Measurements from ENCODE around the gene KIRREL2.

DNA sequence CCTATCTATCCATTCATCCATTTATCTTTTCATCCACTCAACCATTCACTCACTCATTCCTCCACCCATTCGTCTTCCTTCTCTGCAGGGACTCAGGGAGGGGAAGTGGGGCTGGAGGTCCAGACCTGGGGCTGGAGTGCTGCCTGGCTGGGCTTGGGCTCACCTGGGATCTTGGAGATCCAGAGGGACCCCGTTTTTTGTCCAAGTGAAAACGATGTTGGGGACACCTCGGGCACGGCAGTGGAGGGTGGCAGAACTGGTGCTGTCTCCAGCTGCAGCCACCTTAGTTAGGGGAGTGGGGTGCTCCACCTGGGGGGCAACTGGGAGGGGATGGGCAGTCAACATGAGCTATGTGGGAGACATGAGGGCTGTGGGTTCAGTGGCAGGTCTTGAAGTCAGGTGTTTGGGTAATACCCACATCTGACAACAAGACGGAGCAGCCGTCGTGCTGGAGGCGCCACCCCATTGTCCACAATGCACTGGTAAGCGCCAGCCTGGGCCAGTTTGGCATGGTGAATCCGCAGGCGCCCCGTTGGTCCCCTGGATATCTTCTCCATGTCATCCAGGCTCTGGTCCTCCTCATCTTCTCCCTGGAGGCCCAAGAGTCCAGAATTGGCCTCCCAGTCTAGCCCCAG, 14.6 kb upstream of the KIRREL2 start:
- no peak for TF ChIP-seq EZH2 (IDR thresholded peaks at IDR 0.05; ENCODE audit: low read length, unreplicated experiment)
- TF ChIP-seq, protein P1, sequence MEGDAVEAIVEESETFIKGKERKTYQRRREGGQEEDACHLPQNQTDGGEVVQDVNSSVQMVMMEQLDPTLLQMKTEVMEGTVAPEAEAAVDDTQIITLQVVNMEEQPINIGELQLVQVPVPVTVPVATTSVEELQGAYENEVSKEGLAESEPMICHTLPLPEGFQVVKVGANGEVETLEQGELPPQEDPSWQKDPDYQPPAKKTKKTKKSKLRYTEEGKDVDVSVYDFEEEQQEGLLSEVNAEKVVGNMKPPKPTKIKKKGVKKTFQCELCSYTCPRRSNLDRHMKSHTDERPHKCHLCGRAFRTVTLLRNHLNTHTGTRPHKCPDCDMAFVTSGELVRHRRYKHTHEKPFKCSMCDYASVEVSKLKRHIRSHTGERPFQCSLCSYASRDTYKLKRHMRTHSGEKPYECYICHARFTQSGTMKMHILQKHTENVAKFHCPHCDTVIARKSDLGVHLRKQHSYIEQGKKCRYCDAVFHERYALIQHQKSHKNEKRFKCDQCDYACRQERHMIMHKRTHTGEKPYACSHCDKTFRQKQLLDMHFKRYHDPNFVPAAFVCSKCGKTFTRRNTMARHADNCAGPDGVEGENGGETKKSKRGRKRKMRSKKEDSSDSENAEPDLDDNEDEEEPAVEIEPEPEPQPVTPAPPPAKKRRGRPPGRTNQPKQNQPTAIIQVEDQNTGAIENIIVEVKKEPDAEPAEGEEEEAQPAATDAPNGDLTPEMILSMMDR (conservative IDR thresholded peaks at IDR 0.05; ENCODE audit: low read depth, low read length), result no peak
- TF ChIP-seq EZH2phosphoT487 (IDR thresholded peaks at IDR 0.05; ENCODE audit: borderline replicate concordance, low read length), result no peak

Data from PC-3 (cell line).